Left ventricle myocardium inferior (tissue), 1 donor: ENCODE measurements around the gene GDPD3. TPM values are rescaled to one million over a fixed set of nuclear protein-coding genes. Genes with fewer than 3 reads are reported as not detected.

Experiments used
- DNase-seq: peaks from one replicate; pipeline ENCODE4 v3.0.0-alpha.2; 2020
- H3K27ac ChIP-seq: fragments of 200-600 bp; replicated peaks from 2 replicates; pipeline ENCODE4 v1.8.0; 2021
- H3K27me3 ChIP-seq: fragments of 200-600 bp; 2 replicates; pipeline ENCODE4 v1.8.0; 2021; ENCODE audit warnings: low read depth
- H3K36me3 ChIP-seq: fragments of 200-600 bp; 2 replicates; pipeline ENCODE4 v1.8.0; 2021
- H3K4me1 ChIP-seq: fragments of 200-600 bp; 2 replicates; pipeline ENCODE4 v1.8.0; 2021
- H3K4me3 ChIP-seq: fragments of 200-600 bp; 2 replicates; pipeline ENCODE4 v1.8.0; 2021; ENCODE audit warnings: mild to moderate bottlenecking, moderate library complexity
- H3K9me3 ChIP-seq: fragments of 200-600 bp; replicated peaks from 2 replicates; pipeline ENCODE4 v1.8.0; 2021
- intact Hi-C: fragments of 100-400 bp; cut with micrococcal nuclease; formaldehyde crosslinking; loops from one replicate; pipeline ENCODE4 v1.11.0; 2022
- total RNA-seq: library from RNA; stranded (reverse); fragmentation: NEBNext Ultra II Directional; extraction: Animal tissue kit (Norgen Biotek cat#: 25700); gene quantifications from one replicate; pipeline ENCODE4 v1.2.1, GENCODE V29; 2021
- TF ChIP-seq, protein P1 (sequence below): fragments of 200-600 bp; IDR thresholded peaks from 2 replicates; pipeline ENCODE4 v1.8.0; 2021; ENCODE audit warnings: antibody characterized with exemption, mild to moderate bottlenecking, borderline replicate concordance
- donor health status: DM: no; HTN: yes; CAD: no; lungs with severe emphysema.

The GDPD3 gene
- total RNA-seq, 1 donor from 2014 or later: 2.3 TPM

DNA sequence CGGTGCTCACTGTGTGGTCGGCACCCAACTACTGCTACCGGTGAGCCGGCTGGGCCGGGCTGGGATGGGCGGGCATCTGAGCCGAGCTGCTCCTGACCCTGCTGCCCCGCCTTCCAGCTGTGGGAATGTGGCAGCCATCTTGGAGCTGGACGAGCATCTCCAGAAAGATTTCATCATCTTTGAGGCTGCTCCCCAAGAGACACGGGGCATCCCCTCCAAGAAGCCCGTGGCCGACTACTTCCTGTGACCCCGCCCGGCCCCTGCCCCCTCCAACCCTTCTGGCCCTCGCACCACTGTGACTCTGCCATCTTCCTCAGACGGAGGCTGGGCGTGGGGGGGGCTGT lies 28.5 kb downstream of the GDPD3 start:
- H3K27me3 ChIP-seq: no peaks in the 10 kb centered on the region
- no peak overlapping the region for H3K4me3 ChIP-seq
- peak; percentile 57 for DNase-seq
- peak overlapping the region; percentile 62 for H3K27ac ChIP-seq
- H3K9me3 ChIP-seq: no peaks in the 10 kb centered on the region
- peaks cover 21% of the 10 kb centered on the region for H3K4me1 ChIP-seq
- peaks cover 60% of the 10 kb centered on the region for H3K36me3 ChIP-seq
- intact Hi-C loops: no loop called here
- TF ChIP-seq, protein P1, sequence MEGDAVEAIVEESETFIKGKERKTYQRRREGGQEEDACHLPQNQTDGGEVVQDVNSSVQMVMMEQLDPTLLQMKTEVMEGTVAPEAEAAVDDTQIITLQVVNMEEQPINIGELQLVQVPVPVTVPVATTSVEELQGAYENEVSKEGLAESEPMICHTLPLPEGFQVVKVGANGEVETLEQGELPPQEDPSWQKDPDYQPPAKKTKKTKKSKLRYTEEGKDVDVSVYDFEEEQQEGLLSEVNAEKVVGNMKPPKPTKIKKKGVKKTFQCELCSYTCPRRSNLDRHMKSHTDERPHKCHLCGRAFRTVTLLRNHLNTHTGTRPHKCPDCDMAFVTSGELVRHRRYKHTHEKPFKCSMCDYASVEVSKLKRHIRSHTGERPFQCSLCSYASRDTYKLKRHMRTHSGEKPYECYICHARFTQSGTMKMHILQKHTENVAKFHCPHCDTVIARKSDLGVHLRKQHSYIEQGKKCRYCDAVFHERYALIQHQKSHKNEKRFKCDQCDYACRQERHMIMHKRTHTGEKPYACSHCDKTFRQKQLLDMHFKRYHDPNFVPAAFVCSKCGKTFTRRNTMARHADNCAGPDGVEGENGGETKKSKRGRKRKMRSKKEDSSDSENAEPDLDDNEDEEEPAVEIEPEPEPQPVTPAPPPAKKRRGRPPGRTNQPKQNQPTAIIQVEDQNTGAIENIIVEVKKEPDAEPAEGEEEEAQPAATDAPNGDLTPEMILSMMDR: no peak

- Histone ChIP-seq H3K27me3 (no peaks in the 10 kb centered on the region), H3K36me3 (peaks cover 66% of the 10 kb centered on the region), H3K4me1 (peaks cover 27% of the 10 kb centered on the region), H3K4me3 (no peak overlapping the region), H3K9me3 (no peaks in the 10 kb centered on the region), H3K27ac (peak overlapping the region; percentile 62)
- TF ChIP-seq, protein P1: no peak
- intact Hi-C loops: no loop called here
- no peak for DNase-seq
Observed at GRCh38 chr16:30084096-30084815, 29.1 kb downstream of the GDPD3 start.

DNA sequence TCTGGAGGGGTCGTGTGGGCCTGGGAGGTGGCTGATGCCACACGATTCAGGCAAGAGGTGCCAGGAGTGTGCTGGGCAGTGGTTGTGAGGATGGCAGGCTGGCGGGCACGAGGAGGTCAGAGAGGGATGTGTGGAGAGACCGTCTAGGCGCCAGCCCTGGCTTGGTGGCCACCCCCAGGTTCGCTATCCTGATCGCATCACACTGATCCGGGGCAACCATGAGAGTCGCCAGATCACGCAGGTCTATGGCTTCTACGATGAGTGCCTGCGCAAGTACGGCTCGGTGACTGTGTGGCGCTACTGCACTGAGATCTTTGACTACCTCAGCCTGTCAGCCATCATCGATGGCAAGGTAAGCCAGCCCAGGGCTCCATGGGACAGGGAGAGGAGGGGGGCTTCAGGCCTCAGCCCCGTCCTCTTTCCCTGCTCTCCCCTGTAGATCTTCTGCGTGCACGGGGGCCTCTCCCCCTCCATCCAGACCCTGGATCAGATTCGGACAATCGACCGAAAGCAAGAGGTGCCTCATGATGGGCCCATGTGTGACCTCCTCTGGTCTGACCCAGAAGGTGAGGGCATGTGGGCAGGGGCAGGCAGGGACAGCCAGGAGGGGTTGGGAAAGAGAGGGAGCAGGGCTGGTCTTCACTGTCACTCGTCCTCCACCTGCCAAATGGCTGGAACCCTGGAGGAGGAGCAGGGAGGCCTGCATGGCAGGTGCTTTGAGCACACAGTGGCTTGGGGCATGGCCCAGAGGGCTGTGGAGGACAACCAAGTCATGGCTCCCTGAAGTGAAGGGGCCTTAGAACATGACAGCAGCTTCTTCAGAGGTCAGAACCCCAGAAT lies 29.9 kb downstream of the GDPD3 start:
- peaks cover 35% of the 10 kb centered on the region for H3K4me1 ChIP-seq
- H3K9me3 ChIP-seq: no peaks in the 10 kb centered on the region
- H3K4me3 ChIP-seq: no peak overlapping the region
- H3K36me3 ChIP-seq: peaks cover 74% of the 10 kb centered on the region
- no peak overlapping the region for H3K27ac ChIP-seq
- intact Hi-C loops: no loop called here
- TF ChIP-seq, protein P1: no peak
- no peak for DNase-seq
- H3K27me3 ChIP-seq: no peaks in the 10 kb centered on the region

DNA sequence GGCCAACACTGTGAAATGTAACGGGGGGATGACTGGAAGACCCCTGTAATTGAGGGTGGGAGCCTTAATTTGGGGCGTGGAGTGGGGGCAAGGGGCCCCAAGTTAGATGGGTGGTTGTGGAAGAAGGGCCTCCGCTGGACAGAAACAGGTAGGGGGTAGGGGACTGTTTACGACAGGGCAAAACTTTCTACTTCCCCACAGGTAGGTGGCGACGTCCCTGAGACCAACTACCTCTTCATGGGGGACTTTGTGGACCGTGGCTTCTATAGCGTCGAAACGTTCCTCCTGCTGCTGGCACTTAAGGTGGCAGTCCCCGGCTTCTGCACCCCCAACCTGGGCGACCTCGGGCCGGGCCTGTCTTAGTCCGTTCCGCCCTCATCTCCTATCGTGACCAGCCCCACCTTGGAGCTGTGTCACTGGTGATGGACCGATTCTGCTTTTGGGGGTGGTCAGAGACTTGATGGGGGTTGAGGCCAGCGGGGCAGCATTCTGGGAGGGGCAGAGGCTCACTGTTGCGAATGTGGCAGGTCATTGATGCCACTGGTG lies 30.7 kb downstream of the GDPD3 start:
- intact Hi-C loops: no loop called here
- H3K27me3 ChIP-seq: no peaks in the 10 kb centered on the region
- DNase-seq: no peak
- H3K9me3 ChIP-seq: no peaks in the 10 kb centered on the region
- no peak overlapping the region for H3K4me3 ChIP-seq
- H3K4me1 ChIP-seq: peaks cover 43% of the 10 kb centered on the region
- TF ChIP-seq, protein P1: no peak
- H3K27ac ChIP-seq: no peak overlapping the region
- H3K36me3 ChIP-seq: peaks cover 80% of the 10 kb centered on the region

DNA sequence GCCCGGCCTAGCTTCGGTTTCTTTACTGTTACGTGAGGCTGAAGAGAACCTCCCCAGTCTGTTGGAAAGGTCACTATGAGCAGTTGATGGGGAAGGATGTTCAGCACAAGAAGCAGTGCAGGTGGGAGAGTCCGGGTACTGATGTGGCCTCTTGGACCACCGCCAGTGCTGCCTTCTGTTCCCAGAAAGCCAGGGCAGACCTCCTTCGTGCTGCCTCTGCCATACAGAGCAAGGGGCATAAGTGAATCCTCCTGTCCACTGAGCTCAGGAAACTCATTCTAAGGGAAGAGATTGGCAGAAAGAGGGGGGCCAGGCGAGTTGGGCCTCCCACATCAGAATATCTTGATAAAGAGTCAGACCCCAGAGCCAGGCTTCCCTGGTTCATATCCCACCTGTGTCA lies 33.9 kb downstream of the GDPD3 start:
- DNase-seq: no peak
- Histone ChIP-seq H3K4me1 (peaks cover 54% of the 10 kb centered on the region), H3K9me3 (no peaks in the 10 kb centered on the region), H3K4me3 (no peak overlapping the region), H3K36me3 (peaks cover 71% of the 10 kb centered on the region), H3K27me3 (no peaks in the 10 kb centered on the region), H3K27ac (peak overlapping the region; percentile 29)
- intact Hi-C loops: no loop called here
- TF ChIP-seq, protein P1: no peak
